ENCODE results near the gene BID.

Gene BID

GRCh38 chr22:17726928-17727897 is 47.1 kb downstream of the BID start:
- TF ChIP-seq CTCF (IDR thresholded peaks at IDR 0.05; ENCODE audit: control extremely low read depth, extremely low read depth, low read depth, missing control alignments) = no peak
- POLR2A ChIA-PET = interaction anchor here (0.6 kb wide), 1 partner anchor 369 kb away, joined by 5 read pairs; no protein-coding TSS in a partner anchor
- CTCF ChIA-PET = interaction anchor here (1.0 to 2.2 kb wide), 2 partner anchors 14 to 66 kb away, joined by 3 to 14 read pairs; no protein-coding TSS in a partner anchor
- DNase-seq (ENCODE audit: extremely low spot score) = no peak

GRCh38 chr22:17726006-17726927 is 48.0 kb downstream of the BID start:
- DNase-seq (ENCODE audit: extremely low spot score) = no peak
- TF ChIP-seq CTCF (IDR thresholded peaks at IDR 0.05; ENCODE audit: control extremely low read depth, extremely low read depth, low read depth, missing control alignments) = no peak
- POLR2A ChIA-PET = interaction anchor here (0.6 to 0.7 kb wide), 2 partner anchors 8 to 16 kb away, joined by 4 to 6 read pairs; no protein-coding TSS in a partner anchor
- CTCF ChIA-PET = interaction anchor here (1.0 to 2.2 kb wide), 2 partner anchors 15 to 65 kb away, joined by 3 to 14 read pairs; no protein-coding TSS in a partner anchor

- ChIA-PET POLR2A (interaction anchor here (0.7 kb wide), 1 partner anchor 9 kb away, joined by 6 read pairs; no protein-coding TSS in a partner anchor), CTCF (interaction anchor here (0.9 to 3.1 kb wide), 3 partner anchors 9 to 60 kb away, joined by 3 to 10 read pairs (median 6); no protein-coding TSS in a partner anchor)
- DNase-seq (ENCODE audit: extremely low spot score) = no peak
- TF ChIP-seq CTCF (IDR thresholded peaks at IDR 0.05; ENCODE audit: control extremely low read depth, extremely low read depth, low read depth, missing control alignments) = no peak
Measured at GRCh38 chr22:17725500-17725796, 48.8 kb downstream of the BID start.

- no peak for TF ChIP-seq CTCF (IDR thresholded peaks at IDR 0.05; ENCODE audit: control extremely low read depth, extremely low read depth, low read depth, missing control alignments)
- no peak for DNase-seq (ENCODE audit: extremely low spot score)
- CTCF ChIA-PET = interaction anchor here (0.9 to 3.1 kb wide), 3 partner anchors 10 to 60 kb away, joined by 3 to 10 read pairs (median 6); no protein-coding TSS in a partner anchor
- POLR2A ChIA-PET = no interaction called here
Measured at GRCh38 chr22:17724678-17725499, 49.4 kb downstream of the BID start.

- DNase-seq (ENCODE audit: extremely low spot score) = no peak
- POLR2A ChIA-PET = no interaction called here
- TF ChIP-seq CTCF (IDR thresholded peaks at IDR 0.05; ENCODE audit: control extremely low read depth, extremely low read depth, low read depth, missing control alignments) = no peak
- CTCF ChIA-PET = interaction anchor here (1.2 to 3.1 kb wide), 3 partner anchors 10 to 18 kb away, joined by 3 to 10 read pairs (median 6); no protein-coding TSS in a partner anchor
Measured at GRCh38 chr22:17724241-17724640, 50.0 kb downstream of the BID start.

Data from GM10248 (cell line).